ENCODE measurements around the gene EGFLAM. TPM values are rescaled to one million over a fixed set of nuclear protein-coding genes. Genes with fewer than 3 reads are reported as not detected.

EGFLAM gene
- total and polyA plus RNA-seq, 10 of the 15 experiments (the other 5 are each of a cell fraction or from before 2014, with no cell fraction given), result 0.37 TPM; not detected in 9

DNA sequence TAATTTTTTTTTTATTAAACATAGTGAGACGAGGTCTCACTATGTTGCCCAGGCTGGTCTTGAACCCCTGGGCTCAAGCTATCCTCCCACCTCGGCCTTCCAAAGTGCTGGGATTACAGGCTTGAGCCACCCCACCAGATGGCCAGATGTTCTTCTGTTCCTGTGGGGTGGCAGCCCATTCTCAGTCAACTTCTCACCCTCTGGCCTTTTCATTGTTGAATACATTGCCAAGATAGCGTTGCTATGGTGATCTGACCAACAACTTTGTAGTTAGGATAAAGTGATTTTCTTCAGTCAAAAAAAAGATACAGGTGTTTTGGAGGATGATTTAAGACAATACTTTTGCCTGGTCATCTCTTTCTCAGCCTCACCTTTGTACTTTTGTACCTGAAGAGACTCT, 109.1 kb downstream of the EGFLAM start:
- no peak for FAIRE-seq
- no peak overlapping the region for H3K27ac ChIP-seq (ENCODE audit: control insufficient read depth, insufficient read depth)
- no peaks in the 10 kb centered on the region for H3K9me3 ChIP-seq (replicated peaks; ENCODE audit: control insufficient read depth, insufficient read depth, low read length)
- DNase-seq (ENCODE audit: low read depth, low spot score), result no peak
- no peaks in the 10 kb centered on the region for H3K79me2 ChIP-seq (ENCODE audit: control insufficient read depth, insufficient read depth, low read length)
- POLR2A ChIA-PET, result no interaction called here
- H3K4me2 ChIP-seq (ENCODE audit: control insufficient read depth, insufficient read depth), result no peak overlapping the region
- in situ Hi-C loops (cut with MboI), result no loop called here
- no peak overlapping the region for H2AFZ ChIP-seq (ENCODE audit: control insufficient read depth, low read depth, low read length)
- TF ChIP-seq KLF5 (IDR thresholded peaks at IDR 0.05; ENCODE audit: partially characterized antibody), result no peak
- WGBS (ENCODE audit: insufficient coverage, insufficient replicate concordance, low lambda C conversion rate, missing lambda C conversion rate), result 7% methylated on average over 3 of the region's 3 CpGs
- no peaks in the 10 kb centered on the region for H4K20me1 ChIP-seq (ENCODE audit: control insufficient read depth, insufficient read depth)
- H3K4me3 ChIP-seq, result no peak overlapping the region
- intact Hi-C loops (cut with micrococcal nuclease; ENCODE audit: unreplicated experiment), result no loop called here
- no TSS peak for BruUV-seq (replicated peaks)
- no peaks in the 10 kb centered on the region for H3K36me3 ChIP-seq (ENCODE audit: control insufficient read depth in 2 of 2, insufficient read depth in 2 of 2, low read length in 1 of 2)
- RAD21 ChIA-PET (ENCODE audit: unreplicated experiment), result no interaction called here
- CTCF ChIA-PET, result interaction anchor here (1.2 kb wide), 1 partner anchor 53 kb away, joined by 3 read pairs; no protein-coding TSS in a partner anchor
- no peaks in the 10 kb centered on the region for H3K4me1 ChIP-seq (ENCODE audit: control insufficient read depth, insufficient read depth, low read length)
- no peak overlapping the region for H3K9ac ChIP-seq (ENCODE audit: control insufficient read depth, insufficient read depth, low read length)
- H3K27me3 ChIP-seq (replicated peaks in 1 of 2; ENCODE audit: control insufficient read depth in 2 of 2, insufficient read depth in 2 of 2, low read length in 1 of 2), result peaks cover 0 to 1% of the 10 kb centered on the region in 2 experiments; a peak in 1 of 4 replicates
- SMC1A ChIA-PET (ENCODE audit: uncharacterized antibody, unreplicated experiment), result no interaction called here
- no peak for ATAC-seq

DNA sequence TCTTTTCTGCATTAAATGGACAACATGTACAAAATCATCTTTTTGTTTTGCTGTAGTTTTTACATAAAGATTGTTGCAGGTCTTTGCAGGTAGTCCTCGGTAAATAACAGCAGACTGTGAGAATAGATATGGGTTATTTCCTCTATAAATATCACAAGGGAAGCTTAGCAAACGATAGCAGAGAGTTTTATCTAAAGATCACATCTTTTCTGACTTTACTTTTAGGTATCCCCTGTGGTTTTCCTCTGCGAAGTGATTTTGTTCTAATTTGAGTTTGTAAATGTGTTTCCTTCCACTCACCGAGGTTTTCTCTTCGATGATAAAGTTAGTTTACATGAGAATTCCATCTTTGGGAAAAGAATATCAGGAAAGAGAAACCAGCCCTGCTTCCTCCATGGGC, 109.6 kb downstream of the EGFLAM start:
- ChIA-PET SMC1A (ENCODE audit: uncharacterized antibody, unreplicated experiment) (no interaction called here), CTCF (interaction anchor here (1.2 kb wide), 1 partner anchor 52 kb away, joined by 3 read pairs; no protein-coding TSS in a partner anchor), RAD21 (ENCODE audit: unreplicated experiment) (no interaction called here), POLR2A (no interaction called here)
- Histone ChIP-seq H3K4me3 (no peak overlapping the region), H3K36me3 (ENCODE audit: control insufficient read depth in 2 of 2, insufficient read depth in 2 of 2, low read length in 1 of 2) (no peaks in the 10 kb centered on the region), H3K9ac (ENCODE audit: control insufficient read depth, insufficient read depth, low read length) (no peak overlapping the region), H3K4me2 (ENCODE audit: control insufficient read depth, insufficient read depth) (no peak overlapping the region), H3K4me1 (ENCODE audit: control insufficient read depth, insufficient read depth, low read length) (no peaks in the 10 kb centered on the region), H3K27me3 (replicated peaks in 1 of 2; ENCODE audit: control insufficient read depth in 2 of 2, insufficient read depth in 2 of 2, low read length in 1 of 2) (peaks cover 0 to 1% of the 10 kb centered on the region in 2 experiments; a peak in 1 of 4 replicates), H2AFZ (ENCODE audit: control insufficient read depth, low read depth, low read length) (no peak overlapping the region), H3K79me2 (ENCODE audit: control insufficient read depth, insufficient read depth, low read length) (no peaks in the 10 kb centered on the region), H3K9me3 (replicated peaks; ENCODE audit: control insufficient read depth, insufficient read depth, low read length) (no peaks in the 10 kb centered on the region), H4K20me1 (ENCODE audit: control insufficient read depth, insufficient read depth) (no peaks in the 10 kb centered on the region), H3K27ac (ENCODE audit: control insufficient read depth, insufficient read depth) (no peak overlapping the region)
- 0% methylated on average over 5 of the region's 5 CpGs for WGBS (ENCODE audit: insufficient coverage, insufficient replicate concordance, low lambda C conversion rate, missing lambda C conversion rate)
- no peak for DNase-seq (ENCODE audit: low read depth, low spot score)
- intact Hi-C loops (cut with micrococcal nuclease; ENCODE audit: unreplicated experiment) (no loop called here), in situ Hi-C loops (cut with MboI) (no loop called here)
- no peak for FAIRE-seq
- BruUV-seq (replicated peaks), result no TSS peak
- TF ChIP-seq ZZZ3 (IDR thresholded peaks at IDR 0.05; ENCODE audit: control insufficient read depth, insufficient read length, low read depth) (no peak), RAD51 (IDR thresholded peaks at IDR 0.05) (no peak), EGR1 (IDR thresholded peaks at IDR 0.05; ENCODE audit: borderline replicate concordance in 1 of 2, low read depth in 2 of 2, low read length in 2 of 2) (no peak), ZNF217 (IDR thresholded peaks at IDR 0.05) (no peak), SIN3A (IDR thresholded peaks at IDR 0.05; ENCODE audit: low read depth, low read length) (no peak)
- no peak for ATAC-seq

All from GM12878 (cell line).